ENCODE measurements around the gene LMX1B.

LMX1B gene

GRCh38 chr9:126671381-126671831 is 57.7 kb downstream of the LMX1B start:
- Histone ChIP-seq H3K14ac (ENCODE audit: low read length) (no peak overlapping the region), H3K9ac (ENCODE audit: low read depth, low read length, poor library complexity) (no peak overlapping the region), H3K4me2 (ENCODE audit: insufficient read depth, low read length, poor library complexity, severe bottlenecking) (peak overlapping the region; percentile 31), H3K27me3 (ENCODE audit: control insufficient read depth in 3 of 3, insufficient read depth in 3 of 3, low read depth in 1 of 3, low read length in 3 of 3) (peaks cover 27 to 91% (median 80%) of the 10 kb centered on the region in 3 experiments), H3K4ac (ENCODE audit: low read length) (no peak overlapping the region), H3K36me3 (replicated peaks in 1 of 2; ENCODE audit: control insufficient read depth in 2 of 2, insufficient read depth in 2 of 2, low read length in 2 of 2) (peaks cover 0 to 1% of the 10 kb centered on the region in 2 donors), H3K23ac (ENCODE audit: low read depth, low read length, poor library complexity) (no peak overlapping the region), H3K79me1 (ENCODE audit: low read depth, low read length) (no peaks in the 10 kb centered on the region), H3K4me3 (ENCODE audit: low read length in 2 of 2) (peak overlapping the region in 1 of 2 donors; percentile 26), H2BK120ac (ENCODE audit: low read depth, low read length) (peak overlapping the region; percentile 33), H3K18ac (ENCODE audit: low read length) (peak overlapping the region; percentile 16), H3K27ac (replicated peaks; ENCODE audit: low read length) (peak overlapping the region; percentile 30), H2AK5ac (ENCODE audit: low read depth, low read length) (peak overlapping the region; percentile 9), H3K9me3 (replicated peaks in 1 of 2; ENCODE audit: control insufficient read depth in 2 of 2, insufficient read depth in 1 of 2, low read depth in 1 of 2, low read length in 2 of 2) (peaks cover 0 to 7% of the 10 kb centered on the region in 2 donors), H3K4me1 (ENCODE audit: control insufficient read depth in 2 of 2, insufficient read depth in 1 of 2, low read depth in 1 of 2, low read length in 2 of 2) (peaks cover 17 to 32% of the 10 kb centered on the region in 2 donors), H2BK5ac (ENCODE audit: low read length) (peak overlapping the region; percentile 72), H2BK15ac (ENCODE audit: low read length) (peak overlapping the region; percentile 76), H2AFZ (ENCODE audit: low read length) (peak overlapping the region; percentile 93), H2BK12ac (ENCODE audit: low read length) (no peak overlapping the region), H4K91ac (ENCODE audit: low read depth, low read length, poor library complexity) (no peak overlapping the region), H4K8ac (ENCODE audit: low read depth, low read length) (no peak overlapping the region)
- DNase-seq (ENCODE audit: low spot score), result peak; percentile 55
- no CpG with 5 or more reads among the region's 20 CpGs for WGBS, 2 donors (ENCODE audit: extremely low coverage in 2 of 2, insufficient read length in 2 of 2, insufficient replicate concordance in 1 of 2)

GRCh38 chr9:126671983-126672382 is 58.3 kb downstream of the LMX1B start:
- no peak for DNase-seq (ENCODE audit: low spot score)
- Histone ChIP-seq H2AFZ (ENCODE audit: low read length) (peak overlapping the region; percentile 93), H3K14ac (ENCODE audit: low read length) (no peak overlapping the region), H2BK15ac (ENCODE audit: low read length) (peak overlapping the region; percentile 76), H3K4me1 (ENCODE audit: control insufficient read depth in 2 of 2, insufficient read depth in 1 of 2, low read depth in 1 of 2, low read length in 2 of 2) (peaks cover 17 to 35% of the 10 kb centered on the region in 2 donors), H3K4me3 (ENCODE audit: low read length in 2 of 2) (no peak overlapping the region), H3K79me1 (ENCODE audit: low read depth, low read length) (no peaks in the 10 kb centered on the region), H2BK5ac (ENCODE audit: low read length) (peak overlapping the region; percentile 72), H3K18ac (ENCODE audit: low read length) (peak overlapping the region; percentile 16), H3K36me3 (replicated peaks in 1 of 2; ENCODE audit: control insufficient read depth in 2 of 2, insufficient read depth in 2 of 2, low read length in 2 of 2) (peaks cover 0 to 1% of the 10 kb centered on the region in 2 donors), H3K9ac (ENCODE audit: low read depth, low read length, poor library complexity) (no peak overlapping the region), H2BK120ac (ENCODE audit: low read depth, low read length) (peak overlapping the region; percentile 33), H4K8ac (ENCODE audit: low read depth, low read length) (no peak overlapping the region), H3K27me3 (ENCODE audit: control insufficient read depth in 3 of 3, insufficient read depth in 3 of 3, low read depth in 1 of 3, low read length in 3 of 3) (peaks cover 31 to 92% (median 81%) of the 10 kb centered on the region in 3 experiments), H3K4me2 (ENCODE audit: insufficient read depth, low read length, poor library complexity, severe bottlenecking) (no peak overlapping the region), H4K91ac (ENCODE audit: low read depth, low read length, poor library complexity) (no peak overlapping the region), H2AK5ac (ENCODE audit: low read depth, low read length) (peak overlapping the region; percentile 9), H3K23ac (ENCODE audit: low read depth, low read length, poor library complexity) (peak overlapping the region; percentile 83), H3K9me3 (replicated peaks in 1 of 2; ENCODE audit: control insufficient read depth in 2 of 2, insufficient read depth in 1 of 2, low read depth in 1 of 2, low read length in 2 of 2) (peaks cover 0 to 7% of the 10 kb centered on the region in 2 donors), H3K27ac (replicated peaks; ENCODE audit: low read length) (no peak overlapping the region), H3K4ac (ENCODE audit: low read length) (peak overlapping the region; percentile 32), H2BK12ac (ENCODE audit: low read length) (peak overlapping the region; percentile 64)
- WGBS, 2 donors (ENCODE audit: extremely low coverage in 2 of 2, insufficient read length in 2 of 2, insufficient replicate concordance in 1 of 2), result no CpG with 5 or more reads among the region's 6 CpGs

GRCh38 chr9:126672634-126673284 is 59.0 kb downstream of the LMX1B start:
- Histone ChIP-seq H2BK5ac (ENCODE audit: low read length) (peak overlapping the region; percentile 72), H3K79me1 (ENCODE audit: low read depth, low read length) (no peaks in the 10 kb centered on the region), H3K18ac (ENCODE audit: low read length) (peak overlapping the region; percentile 95), H3K27ac (replicated peaks; ENCODE audit: low read length) (no peak overlapping the region), H3K4me2 (ENCODE audit: insufficient read depth, low read length, poor library complexity, severe bottlenecking) (no peak overlapping the region), H2BK15ac (ENCODE audit: low read length) (peak overlapping the region; percentile 97), H3K4me3 (ENCODE audit: low read length in 2 of 2) (no peak overlapping the region), H2AFZ (ENCODE audit: low read length) (no peak overlapping the region), H3K4ac (ENCODE audit: low read length) (no peak overlapping the region), H3K27me3 (ENCODE audit: control insufficient read depth in 3 of 3, insufficient read depth in 3 of 3, low read depth in 1 of 3, low read length in 3 of 3) (peaks cover 36 to 92% (median 81%) of the 10 kb centered on the region in 3 experiments), H2BK12ac (ENCODE audit: low read length) (peak overlapping the region; percentile 76), H3K14ac (ENCODE audit: low read length) (no peak overlapping the region), H3K36me3 (replicated peaks in 1 of 2; ENCODE audit: control insufficient read depth in 2 of 2, insufficient read depth in 2 of 2, low read length in 2 of 2) (peaks cover 0 to 1% of the 10 kb centered on the region in 2 donors), H3K9me3 (replicated peaks in 1 of 2; ENCODE audit: control insufficient read depth in 2 of 2, insufficient read depth in 1 of 2, low read depth in 1 of 2, low read length in 2 of 2) (peaks cover 0 to 7% of the 10 kb centered on the region in 2 donors), H3K4me1 (ENCODE audit: control insufficient read depth in 2 of 2, insufficient read depth in 1 of 2, low read depth in 1 of 2, low read length in 2 of 2) (peaks cover 17 to 43% of the 10 kb centered on the region in 2 donors), H4K91ac (ENCODE audit: low read depth, low read length, poor library complexity) (no peak overlapping the region), H3K23ac (ENCODE audit: low read depth, low read length, poor library complexity) (peak overlapping the region; percentile 43), H2BK120ac (ENCODE audit: low read depth, low read length) (peak overlapping the region; percentile 10), H4K8ac (ENCODE audit: low read depth, low read length) (no peak overlapping the region), H2AK5ac (ENCODE audit: low read depth, low read length) (peak overlapping the region; percentile 90), H3K9ac (ENCODE audit: low read depth, low read length, poor library complexity) (no peak overlapping the region)
- no peak for DNase-seq (ENCODE audit: low spot score)
- WGBS, 2 donors (ENCODE audit: extremely low coverage in 2 of 2, insufficient read length in 2 of 2, insufficient replicate concordance in 1 of 2), result no CpG with 5 or more reads among the region's 18 CpGs

DNA sequence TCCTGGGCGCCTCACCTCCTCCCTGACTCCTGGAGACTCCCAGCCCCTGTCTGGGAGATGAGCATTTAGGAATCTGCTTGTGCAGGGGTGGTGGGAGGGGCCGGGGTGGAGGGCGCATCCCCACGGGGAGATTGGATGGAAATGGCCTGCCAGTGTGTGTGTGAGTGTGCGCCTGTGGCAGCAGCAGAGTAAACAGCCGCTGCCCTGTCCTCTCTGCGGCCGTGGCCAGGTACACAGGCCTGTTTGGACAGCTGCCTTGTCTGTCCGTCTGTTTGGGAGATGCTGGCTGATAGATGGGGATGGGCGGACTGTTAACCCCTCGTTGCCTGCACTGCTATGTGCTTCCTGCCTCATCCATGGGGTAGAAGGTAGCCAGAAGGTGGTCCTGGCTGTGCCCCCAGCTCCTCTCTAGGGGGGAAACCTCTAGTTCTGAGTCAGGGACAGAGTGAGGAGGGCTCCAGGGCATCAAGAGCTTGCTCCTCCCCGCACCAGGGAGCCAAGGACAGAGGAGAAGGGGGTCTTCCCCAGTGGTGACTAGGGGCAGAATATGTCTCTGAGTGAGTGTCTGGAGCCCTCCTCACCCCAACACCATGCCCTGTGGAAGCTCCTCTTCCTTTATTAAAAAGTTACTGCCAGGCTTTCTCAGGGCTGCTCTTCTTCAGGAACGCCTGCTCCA is 60.1 kb downstream of the LMX1B start:
- Histone ChIP-seq H3K27ac (replicated peaks; ENCODE audit: low read length) (no peak overlapping the region), H2BK5ac (ENCODE audit: low read length) (peak overlapping the region; percentile 72), H3K4me3 (ENCODE audit: low read length in 2 of 2) (no peak overlapping the region), H2AK5ac (ENCODE audit: low read depth, low read length) (peak overlapping the region; percentile 90), H3K18ac (ENCODE audit: low read length) (peak overlapping the region; percentile 70), H3K27me3 (ENCODE audit: control insufficient read depth in 3 of 3, insufficient read depth in 3 of 3, low read depth in 1 of 3, low read length in 3 of 3) (peaks cover 35 to 93% (median 85%) of the 10 kb centered on the region in 3 experiments), H3K23ac (ENCODE audit: low read depth, low read length, poor library complexity) (peak overlapping the region; percentile 66), H3K9me3 (replicated peaks in 1 of 2; ENCODE audit: control insufficient read depth in 2 of 2, insufficient read depth in 1 of 2, low read depth in 1 of 2, low read length in 2 of 2) (peaks cover 0 to 5% of the 10 kb centered on the region in 2 donors), H3K4me2 (ENCODE audit: insufficient read depth, low read length, poor library complexity, severe bottlenecking) (no peak overlapping the region), H3K9ac (ENCODE audit: low read depth, low read length, poor library complexity) (peak overlapping the region; percentile 17), H2BK12ac (ENCODE audit: low read length) (no peak overlapping the region), H3K14ac (ENCODE audit: low read length) (no peak overlapping the region), H2BK15ac (ENCODE audit: low read length) (peak overlapping the region; percentile 97), H4K91ac (ENCODE audit: low read depth, low read length, poor library complexity) (no peak overlapping the region), H4K8ac (ENCODE audit: low read depth, low read length) (no peak overlapping the region), H2AFZ (ENCODE audit: low read length) (no peak overlapping the region), H3K36me3 (replicated peaks in 1 of 2; ENCODE audit: control insufficient read depth in 2 of 2, insufficient read depth in 2 of 2, low read length in 2 of 2) (peaks cover 0 to 1% of the 10 kb centered on the region in 2 donors), H3K4me1 (ENCODE audit: control insufficient read depth in 2 of 2, insufficient read depth in 1 of 2, low read depth in 1 of 2, low read length in 2 of 2) (peaks cover 17 to 43% of the 10 kb centered on the region in 2 donors), H2BK120ac (ENCODE audit: low read depth, low read length) (peak overlapping the region; percentile 10), H3K4ac (ENCODE audit: low read length) (no peak overlapping the region), H3K79me1 (ENCODE audit: low read depth, low read length) (no peaks in the 10 kb centered on the region)
- WGBS, 2 donors (ENCODE audit: extremely low coverage in 2 of 2, insufficient read length in 2 of 2, insufficient replicate concordance in 1 of 2), result no CpG with 5 or more reads among the region's 13 CpGs
- no peak for DNase-seq (ENCODE audit: low spot score)
